ENCODE data around the gene TNFRSF8. TPM values are rescaled to one million over a fixed set of nuclear protein-coding genes. Genes with fewer than 3 reads are reported as not detected.

Gene TNFRSF8
- total and polyA plus RNA-seq, 9 of the 15 experiments (the other 6 are each of a cell fraction or from before 2014, with no cell fraction given), result 3.5 to 38.4 (median 17.1) TPM

DNA sequence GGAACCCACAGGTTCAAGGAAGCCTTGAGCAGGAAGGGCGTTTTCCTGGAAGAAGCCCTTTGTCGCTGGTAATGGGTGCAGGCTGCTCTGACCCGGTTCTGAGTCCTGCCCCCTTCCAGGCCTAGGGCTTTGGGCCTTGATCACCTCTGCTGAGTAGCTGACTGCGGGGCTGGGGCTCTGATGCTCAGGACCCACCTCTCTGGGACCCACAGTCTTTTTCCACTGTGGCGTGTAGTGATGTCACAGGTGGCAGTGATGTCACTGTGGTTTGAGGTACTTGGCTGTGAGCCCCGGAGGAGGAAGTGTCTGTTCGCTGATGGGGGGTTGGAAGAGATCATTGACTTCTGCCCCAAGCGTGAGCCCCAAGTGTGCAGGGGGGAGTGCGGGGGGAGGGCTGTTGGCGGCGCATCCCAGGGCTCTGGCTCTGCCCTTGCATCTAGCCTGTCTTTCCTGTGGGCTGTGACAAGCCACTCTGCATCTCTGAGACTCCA, 110.6 kb downstream of the TNFRSF8 start (continued):
- no peak for TF ChIP-seq ZNF518B (CRISPR knock-in tag; IDR thresholded peaks at IDR 0.05)
- TF ChIP-seq, protein P1, sequence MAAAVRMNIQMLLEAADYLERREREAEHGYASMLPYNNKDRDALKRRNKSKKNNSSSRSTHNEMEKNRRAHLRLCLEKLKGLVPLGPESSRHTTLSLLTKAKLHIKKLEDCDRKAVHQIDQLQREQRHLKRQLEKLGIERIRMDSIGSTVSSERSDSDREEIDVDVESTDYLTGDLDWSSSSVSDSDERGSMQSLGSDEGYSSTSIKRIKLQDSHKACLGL (CRISPR knock-in tag; IDR thresholded peaks at IDR 0.05; ENCODE audit: borderline replicate concordance, poor library complexity, severe bottlenecking), result no peak
- TF ChIP-seq SMAD2 (IDR thresholded peaks at IDR 0.05; ENCODE audit: low read depth, low read length), result no peak
- TF ChIP-seq, protein P2, sequence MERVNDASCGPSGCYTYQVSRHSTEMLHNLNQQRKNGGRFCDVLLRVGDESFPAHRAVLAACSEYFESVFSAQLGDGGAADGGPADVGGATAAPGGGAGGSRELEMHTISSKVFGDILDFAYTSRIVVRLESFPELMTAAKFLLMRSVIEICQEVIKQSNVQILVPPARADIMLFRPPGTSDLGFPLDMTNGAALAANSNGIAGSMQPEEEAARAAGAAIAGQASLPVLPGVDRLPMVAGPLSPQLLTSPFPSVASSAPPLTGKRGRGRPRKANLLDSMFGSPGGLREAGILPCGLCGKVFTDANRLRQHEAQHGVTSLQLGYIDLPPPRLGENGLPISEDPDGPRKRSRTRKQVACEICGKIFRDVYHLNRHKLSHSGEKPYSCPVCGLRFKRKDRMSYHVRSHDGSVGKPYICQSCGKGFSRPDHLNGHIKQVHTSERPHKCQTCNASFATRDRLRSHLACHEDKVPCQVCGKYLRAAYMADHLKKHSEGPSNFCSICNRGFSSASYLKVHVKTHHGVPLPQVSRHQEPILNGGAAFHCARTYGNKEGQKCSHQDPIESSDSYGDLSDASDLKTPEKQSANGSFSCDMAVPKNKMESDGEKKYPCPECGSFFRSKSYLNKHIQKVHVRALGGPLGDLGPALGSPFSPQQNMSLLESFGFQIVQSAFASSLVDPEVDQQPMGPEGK (CRISPR knock-in tag; IDR thresholded peaks at IDR 0.05; ENCODE audit: borderline replicate concordance), result no peak
- TF ChIP-seq NUFIP1 (IDR thresholded peaks at IDR 0.05; ENCODE audit: partially characterized antibody), result no peak
- TF ChIP-seq, protein P3, sequence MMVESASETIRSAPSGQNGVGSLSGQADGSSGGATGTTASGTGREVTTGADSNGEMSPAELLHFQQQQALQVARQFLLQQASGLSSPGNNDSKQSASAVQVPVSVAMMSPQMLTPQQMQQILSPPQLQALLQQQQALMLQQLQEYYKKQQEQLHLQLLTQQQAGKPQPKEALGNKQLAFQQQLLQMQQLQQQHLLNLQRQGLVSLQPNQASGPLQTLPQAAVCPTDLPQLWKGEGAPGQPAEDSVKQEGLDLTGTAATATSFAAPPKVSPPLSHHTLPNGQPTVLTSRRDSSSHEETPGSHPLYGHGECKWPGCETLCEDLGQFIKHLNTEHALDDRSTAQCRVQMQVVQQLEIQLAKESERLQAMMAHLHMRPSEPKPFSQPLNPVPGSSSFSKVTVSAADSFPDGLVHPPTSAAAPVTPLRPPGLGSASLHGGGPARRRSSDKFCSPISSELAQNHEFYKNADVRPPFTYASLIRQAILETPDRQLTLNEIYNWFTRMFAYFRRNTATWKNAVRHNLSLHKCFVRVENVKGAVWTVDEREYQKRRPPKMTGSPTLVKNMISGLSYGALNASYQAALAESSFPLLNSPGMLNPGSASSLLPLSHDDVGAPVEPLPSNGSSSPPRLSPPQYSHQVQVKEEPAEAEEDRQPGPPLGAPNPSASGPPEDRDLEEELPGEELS (CRISPR knock-in tag; IDR thresholded peaks at IDR 0.05; ENCODE audit: borderline replicate concordance), result no peak
- peak; percentile 91 for TF ChIP-seq SPI1 (IDR thresholded peaks at IDR 0.05; ENCODE audit: borderline replicate concordance, low read depth, low read length)
- no peak; a peak in 1 of 4 replicates for TF ChIP-seq MAZ (CRISPR knock-in tag; conservative IDR thresholded peaks at IDR 0.05 in 1 of 2, IDR thresholded peaks at IDR 0.05 in 1 of 2)
- no peak for TF ChIP-seq ZNF668 (CRISPR knock-in tag; IDR thresholded peaks at IDR 0.05)
- TF ChIP-seq ZNF609 (CRISPR knock-in tag; IDR thresholded peaks at IDR 0.05; ENCODE audit: borderline replicate concordance), result no peak
- TF ChIP-seq BRCA1 (IDR thresholded peaks at IDR 0.05), result no peak
- no peak for TF ChIP-seq BRCA1 (CRISPR knock-in tag; IDR thresholded peaks at IDR 0.05)
- TF ChIP-seq DLX4 (CRISPR knock-in tag; IDR thresholded peaks at IDR 0.05), result no peak
- TF ChIP-seq MCM7 (IDR thresholded peaks at IDR 0.05), result no peak
